Measurements from ENCODE around the gene RPS27.
"Not testable (repeated sequence)": the region's sequence is repeated elsewhere in the genome, so short reads cannot be mapped to it uniquely, and the experiment has no call there.

RPS27 gene

DNA sequence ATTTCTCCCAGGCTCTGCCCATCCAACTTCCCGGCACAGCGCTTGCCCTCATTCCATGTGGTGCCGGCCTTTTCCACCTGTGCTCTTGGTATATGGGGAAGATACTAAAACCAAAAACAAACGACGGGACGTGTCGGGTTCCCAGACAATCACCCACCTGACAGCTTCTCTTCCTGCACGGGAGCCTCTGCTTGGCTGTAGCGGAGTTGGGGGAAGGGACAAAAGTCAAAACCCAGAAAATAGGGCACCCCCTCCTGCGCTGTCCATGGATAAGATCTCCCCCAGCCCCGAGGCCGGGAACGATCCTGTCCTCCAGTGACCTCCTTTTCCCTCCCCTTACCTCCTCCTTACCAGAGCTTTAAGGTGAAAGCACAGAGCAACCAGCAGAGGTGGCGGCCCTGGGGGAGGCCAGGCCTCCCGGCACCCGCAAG, 13.7 kb upstream of the RPS27 start:
- Histone ChIP-seq H2AFZ (ENCODE audit: low read length) (peak overlapping the region; percentile 94), H2BK5ac (ENCODE audit: low read length) (peak overlapping the region; percentile 57), H4K8ac (ENCODE audit: low read depth, low read length) (no peak overlapping the region), H3K4me1 (ENCODE audit: control insufficient read depth in 2 of 2, insufficient read depth in 1 of 2, low read depth in 1 of 2, low read length in 2 of 2) (peaks cover 2 to 10% of the 10 kb centered on the region in 2 donors), H2BK15ac (ENCODE audit: low read length) (no peak overlapping the region), H3K4me3 (ENCODE audit: low read length in 2 of 2) (peak overlapping the region; percentile 94 to 98), H3K4ac (ENCODE audit: low read length) (no peak overlapping the region), H3K27me3 (ENCODE audit: control insufficient read depth in 3 of 3, insufficient read depth in 3 of 3, low read depth in 1 of 3, low read length in 3 of 3) (no peaks in the 10 kb centered on the region), H4K91ac (ENCODE audit: low read depth, low read length, poor library complexity) (no peak overlapping the region), H3K23ac (ENCODE audit: low read depth, low read length, poor library complexity) (no peak overlapping the region), H3K9me3 (replicated peaks in 1 of 2; ENCODE audit: control insufficient read depth in 2 of 2, insufficient read depth in 1 of 2, low read depth in 1 of 2, low read length in 2 of 2) (no peaks in the 10 kb centered on the region), H2BK12ac (ENCODE audit: low read length) (no peak overlapping the region), H3K14ac (ENCODE audit: low read length) (peak overlapping the region; percentile 28), H3K36me3 (replicated peaks in 1 of 2; ENCODE audit: control insufficient read depth in 2 of 2, insufficient read depth in 2 of 2, low read length in 2 of 2) (peaks cover 16 to 72% of the 10 kb centered on the region in 2 donors), H3K9ac (ENCODE audit: low read depth, low read length, poor library complexity) (peak overlapping the region; percentile 90), H3K18ac (ENCODE audit: low read length) (peak overlapping the region; percentile 88), H3K79me1 (ENCODE audit: low read depth, low read length) (peaks cover 3% of the 10 kb centered on the region), H2AK5ac (ENCODE audit: low read depth, low read length) (no peak overlapping the region), H3K4me2 (ENCODE audit: insufficient read depth, low read length, poor library complexity, severe bottlenecking) (peak overlapping the region; percentile 92), H2BK120ac (ENCODE audit: low read depth, low read length) (no peak overlapping the region), H3K27ac (replicated peaks; ENCODE audit: low read length) (peak overlapping the region; percentile 52)
- no peak for DNase-seq (ENCODE audit: low spot score)
- no CpG with 5 or more reads among the region's 16 CpGs for WGBS, 2 donors (ENCODE audit: extremely low coverage in 2 of 2, insufficient read length in 2 of 2, insufficient replicate concordance in 1 of 2)

GRCh38 chr1:153977250-153978240, 13.0 kb upstream of the RPS27 start, which contains the start of gene JTB:
Gene JTB, minus strand, starts transcription at chr1:153977674. Its CDS starts 422 bp downstream, at chr1:153977252.
- Histone ChIP-seq H2BK120ac (ENCODE audit: low read depth, low read length) (no peak within 1 kb of the TSS), H3K18ac (ENCODE audit: low read length) (peak within 1 kb of the TSS; percentile 88), H2AK5ac (ENCODE audit: low read depth, low read length) (no peak within 1 kb of the TSS), H3K36me3 (replicated peaks in 1 of 2; ENCODE audit: control insufficient read depth in 2 of 2, insufficient read depth in 2 of 2, low read length in 2 of 2) (peaks cover 20 to 74% of the 10 kb centered on the region in 2 donors), H3K23ac (ENCODE audit: low read depth, low read length, poor library complexity) (peak within 1 kb of the TSS; percentile 14), H3K4me1 (ENCODE audit: control insufficient read depth in 2 of 2, insufficient read depth in 1 of 2, low read depth in 1 of 2, low read length in 2 of 2) (peaks cover 2 to 10% of the 10 kb centered on the region in 2 donors), H3K14ac (ENCODE audit: low read length) (peak within 1 kb of the TSS; percentile 28), H3K4me2 (ENCODE audit: insufficient read depth, low read length, poor library complexity, severe bottlenecking) (peak within 1 kb of the TSS; percentile 92), H2BK15ac (ENCODE audit: low read length) (no peak within 1 kb of the TSS), H3K9me3 (replicated peaks in 1 of 2; ENCODE audit: control insufficient read depth in 2 of 2, insufficient read depth in 1 of 2, low read depth in 1 of 2, low read length in 2 of 2) (no peaks in the 10 kb centered on the region), H3K9ac (ENCODE audit: low read depth, low read length, poor library complexity) (peak within 1 kb of the TSS; percentile 90), H3K4me3 (ENCODE audit: low read length in 2 of 2) (peak within 1 kb of the TSS; percentile 94 to 98), H3K27me3 (ENCODE audit: control insufficient read depth in 3 of 3, insufficient read depth in 3 of 3, low read depth in 1 of 3, low read length in 3 of 3) (no peaks in the 10 kb centered on the region), H3K27ac (replicated peaks; ENCODE audit: low read length) (peak within 1 kb of the TSS; percentile 52), H2BK5ac (ENCODE audit: low read length) (peak within 1 kb of the TSS; percentile 57), H2BK12ac (ENCODE audit: low read length) (no peak within 1 kb of the TSS), H3K4ac (ENCODE audit: low read length) (no peak within 1 kb of the TSS), H3K79me1 (ENCODE audit: low read depth, low read length) (peaks cover 3% of the 10 kb centered on the region), H4K91ac (ENCODE audit: low read depth, low read length, poor library complexity) (no peak within 1 kb of the TSS), H4K8ac (ENCODE audit: low read depth, low read length) (no peak within 1 kb of the TSS), H2AFZ (ENCODE audit: low read length) (peak within 1 kb of the TSS; percentile 94)
- WGBS, 2 donors (ENCODE audit: extremely low coverage in 2 of 2, insufficient read length in 2 of 2, insufficient replicate concordance in 1 of 2) = no CpG with 5 or more reads among the region's 75 CpGs
- peak; percentile 82 for DNase-seq (ENCODE audit: low spot score)

DNA sequence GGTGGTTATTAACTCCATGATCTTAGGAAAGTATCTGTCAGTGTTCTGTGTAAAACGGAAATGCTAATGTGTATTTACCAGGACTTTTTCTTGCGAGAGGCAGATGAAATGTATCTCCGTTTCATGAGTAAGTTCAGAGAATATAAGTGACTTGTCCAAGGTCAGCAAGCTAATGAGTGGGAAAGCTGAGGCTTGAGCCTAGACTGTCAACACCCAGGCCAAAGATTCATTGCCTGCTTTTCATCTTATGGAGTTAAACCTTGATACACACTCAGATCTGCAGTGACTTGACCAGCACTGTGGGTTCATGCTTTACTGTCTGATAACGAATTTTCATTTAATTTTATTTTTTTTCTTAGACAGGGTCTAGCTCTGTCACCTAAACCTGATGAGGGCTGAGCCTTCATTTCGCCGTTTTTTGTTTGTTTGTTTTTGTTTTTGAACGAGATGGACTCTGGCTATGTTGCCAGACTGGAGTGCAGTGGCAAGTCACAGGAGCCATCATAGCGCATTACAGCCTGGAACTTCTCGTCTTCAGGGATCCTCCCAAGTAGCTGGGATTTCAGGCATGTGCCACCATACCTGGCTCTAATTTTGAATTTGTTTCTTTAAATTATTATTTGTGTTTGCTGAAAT, 12.2 kb upstream of the RPS27 start:
- Histone ChIP-seq H3K4me1 (ENCODE audit: control insufficient read depth in 2 of 2, insufficient read depth in 1 of 2, low read depth in 1 of 2, low read length in 2 of 2) (peaks cover 2 to 10% of the 10 kb centered on the region in 2 donors), H3K27ac (replicated peaks; ENCODE audit: low read length) (no peak overlapping the region), H2AK5ac (ENCODE audit: low read depth, low read length) (no peak overlapping the region), H3K4ac (ENCODE audit: low read length) (no peak overlapping the region), H3K14ac (ENCODE audit: low read length) (no peak overlapping the region), H2BK5ac (ENCODE audit: low read length) (no peak overlapping the region), H3K4me3 (ENCODE audit: low read length in 2 of 2) (peak overlapping the region in 1 of 2 donors; percentile 94), H2BK120ac (ENCODE audit: low read depth, low read length) (no peak overlapping the region), H4K91ac (ENCODE audit: low read depth, low read length, poor library complexity) (no peak overlapping the region), H2BK12ac (ENCODE audit: low read length) (no peak overlapping the region), H2BK15ac (ENCODE audit: low read length) (no peak overlapping the region), H3K27me3 (ENCODE audit: control insufficient read depth in 3 of 3, insufficient read depth in 3 of 3, low read depth in 1 of 3, low read length in 3 of 3) (no peaks in the 10 kb centered on the region), H3K36me3 (replicated peaks in 1 of 2; ENCODE audit: control insufficient read depth in 2 of 2, insufficient read depth in 2 of 2, low read length in 2 of 2) (peaks cover 20 to 74% of the 10 kb centered on the region in 2 donors), H3K9me3 (replicated peaks in 1 of 2; ENCODE audit: control insufficient read depth in 2 of 2, insufficient read depth in 1 of 2, low read depth in 1 of 2, low read length in 2 of 2) (no peaks in the 10 kb centered on the region), H3K4me2 (ENCODE audit: insufficient read depth, low read length, poor library complexity, severe bottlenecking) (no peak overlapping the region), H2AFZ (ENCODE audit: low read length) (peak overlapping the region; percentile 94), H3K79me1 (ENCODE audit: low read depth, low read length) (peaks cover 3% of the 10 kb centered on the region), H3K18ac (ENCODE audit: low read length) (no peak overlapping the region), H3K23ac (ENCODE audit: low read depth, low read length, poor library complexity) (no peak overlapping the region), H4K8ac (ENCODE audit: low read depth, low read length) (no peak overlapping the region), H3K9ac (ENCODE audit: low read depth, low read length, poor library complexity) (no peak overlapping the region)
- no peak for DNase-seq (ENCODE audit: low spot score)
- no CpG with 5 or more reads among the region's 9 CpGs for WGBS, 2 donors (ENCODE audit: extremely low coverage in 2 of 2, insufficient read length in 2 of 2, insufficient replicate concordance in 1 of 2)

- no CpG with 5 or more reads among the region's 12 CpGs for WGBS, 2 donors (ENCODE audit: extremely low coverage in 2 of 2, insufficient read length in 2 of 2, insufficient replicate concordance in 1 of 2)
- H3K4me1 ChIP-seq (ENCODE audit: control insufficient read depth in 2 of 2, insufficient read depth in 1 of 2, low read depth in 1 of 2, low read length in 2 of 2); H3K27me3 ChIP-seq (ENCODE audit: control insufficient read depth in 3 of 3, insufficient read depth in 3 of 3, low read depth in 1 of 3, low read length in 3 of 3); H2BK12ac ChIP-seq (ENCODE audit: low read length); H3K23ac ChIP-seq (ENCODE audit: low read depth, low read length, poor library complexity); H3K4ac ChIP-seq (ENCODE audit: low read length); H3K4me2 ChIP-seq (ENCODE audit: insufficient read depth, low read length, poor library complexity, severe bottlenecking); H2AFZ ChIP-seq (ENCODE audit: low read length); H3K9me3 ChIP-seq (replicated peaks in 1 of 2; ENCODE audit: control insufficient read depth in 2 of 2, insufficient read depth in 1 of 2, low read depth in 1 of 2, low read length in 2 of 2); H2BK120ac ChIP-seq (ENCODE audit: low read depth, low read length); H2AK5ac ChIP-seq (ENCODE audit: low read depth, low read length); H3K27ac ChIP-seq (replicated peaks; ENCODE audit: low read length); H4K8ac ChIP-seq (ENCODE audit: low read depth, low read length); H2BK15ac ChIP-seq (ENCODE audit: low read length); H3K18ac ChIP-seq (ENCODE audit: low read length); H4K91ac ChIP-seq (ENCODE audit: low read depth, low read length, poor library complexity); DNase-seq (ENCODE audit: low spot score); H3K79me1 ChIP-seq (ENCODE audit: low read depth, low read length); H3K9ac ChIP-seq (ENCODE audit: low read depth, low read length, poor library complexity); H2BK5ac ChIP-seq (ENCODE audit: low read length); H3K14ac ChIP-seq (ENCODE audit: low read length); H3K4me3 ChIP-seq (ENCODE audit: low read length in 2 of 2): not testable (repeated sequence)
- peaks cover 17 to 72% of the 10 kb centered on the region in 2 donors for H3K36me3 ChIP-seq (replicated peaks in 1 of 2; ENCODE audit: control insufficient read depth in 2 of 2, insufficient read depth in 2 of 2, low read length in 2 of 2)
These were observed 11.5 kb upstream of the RPS27 start for GRCh38 chr1:153979091-153979490.
